Type B pancreatic cell (in vitro differentiated cells): Measurements from ENCODE around the gene NUBPL. TPM values are rescaled to one million over a fixed set of nuclear protein-coding genes. Genes with fewer than 3 reads are reported as not detected.
A peak's percentile ranks its signal among the peaks of the same experiment; 100 is the strongest.

Source experiments
- DNase-seq: peaks from one replicate; pipeline ENCODE4 v3.0.0; 2021; ENCODE audit warnings: mixed read lengths; ENCODE audit not compliant: unreplicated experiment; ENCODE audit errors: extremely low spot score
- H3K27ac Mint-ChIP-seq: 2 replicates; pipeline ENCODE4 v1.8.0; 2021; ENCODE audit warnings: mild to moderate bottlenecking, mixed read lengths
- H3K27me3 Mint-ChIP-seq: 2 replicates; pipeline ENCODE4 v1.8.0; 2021; ENCODE audit warnings: mixed read lengths
- H3K36me3 Mint-ChIP-seq: 2 replicates; pipeline ENCODE4 v1.8.0; 2021; ENCODE audit warnings: mixed read lengths
- H3K4me1 Mint-ChIP-seq: one replicate; pipeline ENCODE4 v1.8.0; 2021; ENCODE audit warnings: mixed read lengths; ENCODE audit not compliant: unreplicated experiment
- H3K4me3 Mint-ChIP-seq: 2 replicates; pipeline ENCODE4 v1.8.0; 2021; ENCODE audit warnings: mild to moderate bottlenecking, mixed read lengths
- H3K9me3 Mint-ChIP-seq: 2 replicates; pipeline ENCODE4 v1.8.0; 2021; ENCODE audit warnings: mixed read lengths
- CTCF ChIP-seq: fragments of 200-600 bp; sonication (generic); conservative IDR thresholded peaks from 2 replicates; pipeline ENCODE4 v1.5.0; 2021; ENCODE audit warnings: antibody characterized with exemption, mild to moderate bottlenecking
- total RNA-seq: library from RNA; stranded (reverse); gene quantifications from 2 replicates; pipeline ENCODE4 v1.2.1, GENCODE V29; 2021; ENCODE audit warnings: low replicate concordance

The NUBPL gene
- total RNA-seq, 1 donor from 2014 or later: 16.5 TPM

DNA sequence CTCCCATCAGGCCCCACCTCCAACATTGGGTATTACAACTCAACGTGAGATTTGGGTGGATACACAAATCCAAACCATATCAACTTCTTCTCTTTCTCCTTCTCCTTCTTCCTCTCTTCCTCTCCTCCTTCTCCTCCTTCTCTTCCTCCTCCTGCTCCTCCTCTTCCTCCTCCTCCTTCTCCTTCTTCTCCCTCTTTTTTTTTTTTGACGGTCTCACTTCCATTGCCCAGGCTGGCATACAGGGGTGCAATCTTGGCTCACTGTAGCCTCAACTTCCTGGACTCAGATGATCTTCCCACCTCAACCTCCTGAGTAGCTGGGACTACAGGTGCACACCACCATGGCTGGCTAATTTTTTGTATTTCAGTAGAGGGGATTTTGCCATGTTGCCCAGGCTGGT is 11.4 kb upstream of the NUBPL start:
- peaks cover 35% of the 10 kb centered on the region for H3K27me3 Mint-ChIP-seq
- H3K4me1 Mint-ChIP-seq: no peaks in the 10 kb centered on the region
- DNase-seq: no peak
- H3K27ac Mint-ChIP-seq: no peak overlapping the region
- no peak for TF ChIP-seq CTCF
- H3K9me3 Mint-ChIP-seq: no peaks in the 10 kb centered on the region
- H3K36me3 Mint-ChIP-seq: no peaks in the 10 kb centered on the region
- H3K4me3 Mint-ChIP-seq: no peak overlapping the region

DNA sequence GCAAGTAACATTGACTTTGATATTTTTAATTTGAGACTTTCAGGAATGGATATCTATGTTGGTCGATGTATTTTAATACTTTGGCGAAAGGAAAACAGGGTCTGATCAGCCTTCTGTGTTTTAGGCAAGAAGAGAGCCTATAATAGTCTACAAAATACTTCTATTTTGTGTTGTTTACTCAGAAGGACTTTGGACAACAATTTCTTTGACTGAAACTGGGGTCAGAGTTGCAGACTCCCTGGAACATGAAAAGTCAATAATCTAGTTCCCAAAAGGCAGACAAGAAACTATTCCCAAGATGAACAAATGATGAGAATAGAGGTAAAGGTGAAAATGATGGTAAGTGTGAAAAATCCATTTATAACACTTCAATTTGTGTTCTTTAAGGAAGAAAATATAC is 10.6 kb upstream of the NUBPL start:
- no peak for DNase-seq
- no peak overlapping the region for H3K4me3 Mint-ChIP-seq
- TF ChIP-seq CTCF: no peak
- peaks cover 35% of the 10 kb centered on the region for H3K27me3 Mint-ChIP-seq
- no peak overlapping the region for H3K27ac Mint-ChIP-seq
- no peaks in the 10 kb centered on the region for H3K9me3 Mint-ChIP-seq
- no peaks in the 10 kb centered on the region for H3K4me1 Mint-ChIP-seq
- no peaks in the 10 kb centered on the region for H3K36me3 Mint-ChIP-seq

DNA sequence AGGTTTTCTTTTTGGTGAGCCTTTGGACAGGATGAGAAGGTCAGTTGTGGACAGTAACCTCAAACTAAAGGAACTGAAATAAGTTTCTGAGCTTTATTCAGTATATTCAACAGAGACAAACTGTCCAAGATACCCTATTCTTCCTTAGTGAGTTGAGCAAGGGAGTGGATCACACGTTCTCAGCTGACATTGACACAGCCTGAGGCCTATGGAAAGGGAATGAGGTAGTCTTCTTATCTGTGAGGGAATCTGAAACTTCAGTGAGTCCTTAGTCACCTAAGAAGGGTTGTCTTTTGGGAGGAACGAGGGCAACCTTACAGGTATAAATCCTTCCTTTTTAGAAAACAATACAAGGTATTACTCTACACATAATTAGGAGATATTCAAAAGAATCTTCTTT is 5.0 kb upstream of the NUBPL start:
- Mint-ChIP-seq H3K27me3 (peaks cover 20% of the 10 kb centered on the region), H3K27ac (no peak overlapping the region), H3K36me3 (no peaks in the 10 kb centered on the region), H3K4me3 (no peak overlapping the region), H3K9me3 (no peaks in the 10 kb centered on the region), H3K4me1 (no peaks in the 10 kb centered on the region)
- DNase-seq: no peak
- TF ChIP-seq CTCF: no peak

DNA sequence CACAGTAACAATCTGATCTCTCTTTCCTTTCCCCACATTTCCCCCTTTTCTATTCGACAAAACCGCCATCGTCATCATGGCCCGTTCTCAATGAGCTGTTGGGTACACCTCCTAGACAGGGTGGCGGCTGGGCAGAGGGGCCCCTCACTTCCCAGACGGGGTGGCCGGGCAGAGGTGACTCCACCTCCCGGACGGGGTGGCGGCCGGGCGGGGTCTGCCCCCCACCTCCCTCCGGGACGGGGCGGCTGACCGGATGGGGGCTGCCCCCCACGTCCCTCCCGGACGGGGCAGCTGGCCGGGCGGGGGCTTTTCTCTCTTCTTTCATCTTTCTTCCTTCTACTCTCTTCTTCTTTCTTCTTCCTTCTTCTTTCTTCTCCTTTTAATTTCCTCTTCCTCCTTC is 1.3 kb upstream of the NUBPL start:
- Mint-ChIP-seq H3K4me3 (no peak overlapping the region), H3K27me3 (peaks cover 7% of the 10 kb centered on the region), H3K36me3 (no peaks in the 10 kb centered on the region), H3K27ac (no peak overlapping the region), H3K9me3 (no peaks in the 10 kb centered on the region), H3K4me1 (peaks cover 15% of the 10 kb centered on the region)
- TF ChIP-seq CTCF: no peak
- DNase-seq: no peak

- H3K27me3 Mint-ChIP-seq: peaks cover 7% of the 10 kb centered on the region
- H3K4me1 Mint-ChIP-seq: peaks cover 15% of the 10 kb centered on the region
Measured at GRCh38 chr14:31560759-31561154, 447 bp upstream of the NUBPL start.

More at GRCh38 chr14:31560759-31561154, 447 bp upstream of the NUBPL start:
- no peak for DNase-seq
- no peak for TF ChIP-seq CTCF
- Mint-ChIP-seq H3K9me3 (no peaks in the 10 kb centered on the region), H3K4me3 (peak overlapping the region; percentile 97), H3K36me3 (no peaks in the 10 kb centered on the region), H3K27ac (peak overlapping the region; percentile 97)
